NCI-H146 treated with DMSO at 0.1 percent for 48 hours (cell line): Measurements from ENCODE around the gene ZC3H11A.

Experiments used
- DNase-seq: peaks from one replicate; lab custom pipeline; 2025; ENCODE audit not compliant: unreplicated experiment; lab: John Stamatoyannopoulos, UW

The ZC3H11A gene

DNA sequence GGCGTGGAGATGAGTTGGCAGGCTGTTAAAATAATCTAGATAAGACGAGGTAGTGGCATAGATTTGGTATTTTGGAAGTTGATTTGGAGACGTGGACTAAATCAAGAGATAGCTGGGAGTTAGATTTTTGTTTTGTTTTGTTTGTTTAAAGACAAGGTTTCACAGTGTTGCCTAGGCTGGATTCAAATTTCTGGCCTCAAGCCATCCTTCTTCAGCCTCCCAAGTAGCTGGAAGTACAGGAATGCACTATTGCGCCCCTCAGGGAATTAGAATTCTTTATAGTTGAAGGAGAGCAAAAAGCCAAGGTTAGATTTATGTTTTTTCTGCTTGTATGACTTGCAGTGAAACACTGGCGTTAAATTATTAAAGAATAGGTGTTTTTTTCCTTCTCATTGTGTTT lies 43.7 kb downstream of the ZC3H11A start:
- no peak for DNase-seq

- no peak for DNase-seq
Observed at GRCh38 chr1:203840208-203840808, 44.9 kb downstream of the ZC3H11A start.

DNA sequence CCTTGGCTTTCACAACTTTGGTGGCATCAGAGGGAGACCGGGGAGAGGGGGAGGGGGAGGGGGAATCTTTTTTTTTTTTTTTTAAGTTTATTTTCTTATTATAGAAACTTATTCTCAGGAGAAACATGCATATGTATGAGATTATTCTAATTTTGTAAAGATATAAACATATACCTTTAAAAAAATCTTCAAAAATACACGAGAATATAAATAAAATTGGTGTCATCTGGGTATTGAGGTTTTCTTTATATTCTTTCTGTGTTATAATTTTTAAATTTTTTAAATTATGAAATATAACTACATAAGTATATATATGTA lies 47.1 kb downstream of the ZC3H11A start:
- no peak for DNase-seq

GRCh38 chr1:203843435-203843834 lies 48.0 kb downstream of the ZC3H11A start:
- DNase-seq, result no peak
